Memory B cell (primary cell): ENCODE results near the gene RELN.
A peak's percentile ranks its signal among the peaks of the same experiment; 100 is the strongest.
"Not testable (repeated sequence)": the region's sequence is repeated elsewhere in the genome, so short reads cannot be mapped to it uniquely, and the experiment has no call there.

Experiments used
- ATAC-seq: fragments of 150-1000 bp; cut with Tn5 transposase; 2 replicates; pipeline ENCODE4 v1.10.0; 2021; ENCODE audit warnings: low read depth, mild to moderate bottlenecking, moderate library complexity
- DNase-seq, 2 donors: peaks; one replicate each; pipeline ENCODE4 v3.0.0; 2022; ENCODE audit warnings: low spot score in 2 of 2
- H3K27ac Mint-ChIP-seq: one replicate; pipeline ENCODE4 v1.8.0; 2022; ENCODE audit warnings: mild to moderate bottlenecking, moderate library complexity, mixed read lengths
- H3K27me3 Mint-ChIP-seq: one replicate; pipeline ENCODE4 v1.8.0; 2022; ENCODE audit warnings: mixed read lengths
- H3K36me3 Mint-ChIP-seq: one replicate; pipeline ENCODE4 v1.8.0; 2022; ENCODE audit warnings: mild to moderate bottlenecking, mixed read lengths
- H3K4me1 Mint-ChIP-seq: one replicate; pipeline ENCODE4 v1.8.0; 2022; ENCODE audit warnings: mixed read lengths
- H3K4me3 Mint-ChIP-seq: one replicate; pipeline ENCODE4 v1.8.0; 2022; ENCODE audit warnings: mild to moderate bottlenecking, moderate library complexity, mixed read lengths
- H3K9me3 Mint-ChIP-seq: one replicate; pipeline ENCODE4 v1.8.0; 2022; ENCODE audit warnings: mixed read lengths

The RELN gene

DNA sequence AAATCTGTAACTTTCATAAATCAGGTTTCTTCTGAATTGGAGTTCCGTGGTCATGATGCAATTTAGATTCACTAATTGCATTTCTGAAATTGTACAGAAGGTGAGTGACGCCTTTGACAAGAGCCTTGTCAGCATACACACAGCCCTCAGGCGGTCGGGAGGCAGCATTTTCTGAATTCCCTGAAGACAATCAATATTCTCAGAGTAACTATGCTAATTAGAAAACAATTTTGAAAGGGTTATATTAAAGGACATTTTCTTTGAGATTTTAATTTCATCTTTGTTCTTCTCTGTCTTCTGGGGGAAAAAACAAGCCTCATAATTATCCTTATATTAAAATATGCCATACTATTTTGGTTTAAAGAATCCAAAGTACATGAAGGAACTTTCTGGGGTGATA is 488.3 kb downstream of the RELN start:
- DNase-seq (no peak), ATAC-seq (no peak)
- Mint-ChIP-seq H3K9me3 (peaks cover 2% of the 10 kb centered on the region), H3K4me3 (no peak overlapping the region), H3K27ac (no peak overlapping the region), H3K36me3 (no peaks in the 10 kb centered on the region), H3K4me1 (no peaks in the 10 kb centered on the region), H3K27me3 (peaks cover 7% of the 10 kb centered on the region)

DNA sequence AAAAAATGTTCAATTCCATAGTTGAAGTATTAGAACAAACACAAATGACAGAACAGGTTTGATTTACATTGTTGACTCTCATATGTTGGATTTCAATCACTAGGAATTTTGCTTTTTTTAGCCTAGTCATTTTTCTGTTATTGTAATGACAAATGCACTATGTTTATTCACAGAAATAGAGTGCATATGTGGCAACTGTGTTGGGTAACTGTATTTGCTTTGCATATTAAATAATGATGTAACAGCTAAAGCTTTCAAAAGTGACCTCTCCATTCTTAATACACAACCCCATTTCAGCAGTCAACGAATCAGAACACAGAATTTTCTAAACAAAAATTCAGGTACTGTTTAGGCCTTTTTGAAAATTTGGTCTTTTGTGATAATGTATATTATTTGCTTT is 489.5 kb downstream of the RELN start:
- peaks cover 4% of the 10 kb centered on the region for H3K27me3 Mint-ChIP-seq
- no peak overlapping the region for H3K27ac Mint-ChIP-seq
- no peak for DNase-seq

DNA sequence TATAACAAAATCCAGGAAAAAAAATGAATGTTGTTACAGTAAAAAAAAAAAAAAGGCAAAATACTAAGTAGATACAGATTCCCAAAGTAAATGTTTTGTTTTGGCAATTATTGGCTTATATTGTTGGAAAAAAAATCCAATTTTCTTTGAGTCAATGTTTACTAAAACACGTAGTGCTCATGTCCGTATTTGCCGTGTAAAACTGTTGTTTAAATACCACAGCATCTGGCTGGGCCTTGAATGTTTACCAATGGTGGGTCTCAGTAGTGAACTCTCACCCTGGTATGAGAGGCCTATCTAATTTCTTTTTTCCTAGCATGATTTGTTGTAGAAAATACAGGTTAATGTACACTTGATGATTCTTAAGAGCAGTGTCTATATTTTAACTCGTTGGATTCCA is 502.0 kb downstream of the RELN start:
- H3K4me1 Mint-ChIP-seq: no peaks in the 10 kb centered on the region
- H3K27me3 Mint-ChIP-seq: peaks cover 8% of the 10 kb centered on the region
- no peak for DNase-seq
- no peak overlapping the region for H3K4me3 Mint-ChIP-seq
- H3K27ac Mint-ChIP-seq: no peak overlapping the region
- H3K36me3 Mint-ChIP-seq: no peaks in the 10 kb centered on the region
- no peak for ATAC-seq
- H3K9me3 Mint-ChIP-seq: no peaks in the 10 kb centered on the region

More for the DNA sequence above, 489.5 kb downstream of the RELN start:
- Mint-ChIP-seq H3K4me3 (no peak overlapping the region), H3K4me1 (no peaks in the 10 kb centered on the region), H3K36me3 (no peaks in the 10 kb centered on the region), H3K9me3 (no peaks in the 10 kb centered on the region)
- ATAC-seq: no peak

DNA sequence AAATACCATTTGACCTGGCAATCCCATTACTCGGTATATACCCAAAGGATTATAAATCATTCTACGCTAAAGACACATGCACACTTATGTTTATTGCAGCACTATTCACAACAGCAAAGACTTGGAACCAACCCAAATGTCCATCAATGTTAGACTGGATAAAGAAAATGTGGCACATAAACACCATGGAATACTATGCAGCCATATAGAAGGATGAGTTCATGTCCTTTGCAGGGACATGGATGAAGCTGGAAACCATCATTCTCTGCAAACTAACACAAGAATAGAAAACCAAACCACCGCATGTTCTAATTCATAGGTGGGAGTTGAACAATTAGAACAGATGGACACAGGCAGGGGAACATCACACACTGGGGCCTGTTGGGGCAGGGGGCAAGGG is 502.6 kb downstream of the RELN start:
- H3K9me3 Mint-ChIP-seq, H3K4me3 Mint-ChIP-seq, H3K36me3 Mint-ChIP-seq, H3K4me1 Mint-ChIP-seq, H3K27ac Mint-ChIP-seq, H3K27me3 Mint-ChIP-seq, DNase-seq, ATAC-seq: not testable (repeated sequence)

DNA sequence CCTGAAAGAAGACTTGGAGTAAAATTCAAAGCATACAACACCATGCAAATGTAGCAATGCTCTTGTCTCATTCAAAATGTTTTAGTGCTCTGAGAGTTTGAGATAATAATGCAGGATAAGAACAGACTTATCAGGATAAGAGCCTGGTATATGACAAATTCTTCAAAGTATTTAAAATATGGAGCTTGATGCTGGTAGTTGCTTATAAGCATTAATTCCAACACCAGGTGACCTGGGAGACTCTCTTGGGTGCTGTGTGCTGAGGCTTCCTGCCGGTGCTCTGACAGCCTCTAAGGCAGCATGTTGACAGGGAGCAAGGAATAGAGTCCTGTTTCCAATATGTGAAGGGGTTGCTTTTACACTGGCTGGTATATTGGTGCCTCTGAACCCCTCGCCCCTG is 508.7 kb downstream of the RELN start:
- Mint-ChIP-seq H3K36me3 (no peaks in the 10 kb centered on the region), H3K9me3 (no peaks in the 10 kb centered on the region), H3K4me1 (no peaks in the 10 kb centered on the region), H3K27ac (no peak overlapping the region), H3K27me3 (peaks cover 4% of the 10 kb centered on the region), H3K4me3 (no peak overlapping the region)
- DNase-seq (no peak), ATAC-seq (no peak)

DNA sequence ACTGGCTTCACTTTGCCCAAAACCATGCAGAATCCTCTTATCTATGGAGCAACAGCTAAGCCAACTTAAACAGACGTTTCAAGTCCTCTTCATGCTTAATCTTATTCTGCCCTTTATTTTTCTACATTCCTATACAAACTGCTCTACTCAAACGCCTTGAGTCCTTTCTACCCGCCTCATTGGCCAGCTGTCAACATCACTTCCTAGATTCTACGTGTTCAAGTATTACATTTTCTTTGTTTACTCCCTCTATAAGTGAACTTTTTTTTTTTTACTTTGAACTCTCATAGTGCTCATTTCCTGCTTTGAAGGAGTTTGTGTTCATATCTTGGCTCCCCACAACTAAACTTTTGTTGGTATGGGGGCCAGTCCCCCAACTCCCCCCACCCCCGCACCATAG is 514.5 kb downstream of the RELN start:
- H3K4me3 Mint-ChIP-seq: no peak overlapping the region
- ATAC-seq (no peak), DNase-seq (no peak)
- no peaks in the 10 kb centered on the region for H3K36me3 Mint-ChIP-seq
- no peaks in the 10 kb centered on the region for H3K9me3 Mint-ChIP-seq
- peaks cover 13% of the 10 kb centered on the region for H3K27me3 Mint-ChIP-seq
- no peaks in the 10 kb centered on the region for H3K4me1 Mint-ChIP-seq
- H3K27ac Mint-ChIP-seq: no peak overlapping the region

DNA sequence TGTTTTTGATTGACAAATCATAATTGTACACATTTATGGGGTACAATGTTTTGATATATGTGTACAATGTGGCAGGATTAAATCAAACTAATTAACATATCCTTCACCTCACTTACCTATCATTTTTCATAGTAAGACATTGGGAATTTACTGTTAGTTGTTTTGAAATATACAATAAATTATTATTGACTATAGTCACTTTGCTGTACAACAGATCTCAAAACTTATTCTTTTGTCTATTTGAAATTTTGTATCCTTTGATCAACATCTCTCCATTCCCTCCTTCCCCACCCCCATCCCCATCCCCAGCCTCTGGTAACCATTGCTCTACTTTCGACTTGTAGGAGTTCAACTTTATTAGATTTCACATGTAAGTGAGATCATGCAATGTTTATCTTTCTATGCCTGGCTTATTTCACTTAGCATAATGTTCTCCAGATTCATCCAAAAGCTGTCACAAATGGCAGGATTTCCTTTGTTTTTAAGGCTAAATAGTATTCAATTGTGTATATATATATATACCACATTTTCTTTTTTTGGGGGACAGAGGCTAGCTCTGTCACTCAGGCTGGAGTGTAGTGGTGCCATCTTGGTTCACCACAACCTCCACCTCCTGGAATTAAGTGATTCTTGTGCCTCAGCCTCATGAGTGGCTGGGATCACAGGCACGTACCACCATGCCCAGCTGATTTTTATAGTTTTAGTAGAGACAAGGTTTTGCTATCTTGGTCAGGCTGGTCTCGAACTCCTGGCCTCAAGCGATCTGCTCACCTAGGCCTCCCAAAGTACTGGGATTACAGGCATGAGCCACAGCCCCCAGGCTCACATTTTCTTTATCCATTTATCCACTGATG is 520.1 kb downstream of the RELN start:
- no peak overlapping the region for H3K4me3 Mint-ChIP-seq
- DNase-seq: no peak
- H3K36me3 Mint-ChIP-seq: no peaks in the 10 kb centered on the region
- no peak overlapping the region for H3K27ac Mint-ChIP-seq
- no peaks in the 10 kb centered on the region for H3K9me3 Mint-ChIP-seq
- H3K4me1 Mint-ChIP-seq: no peaks in the 10 kb centered on the region
- no peak for ATAC-seq
- H3K27me3 Mint-ChIP-seq: peaks cover 13% of the 10 kb centered on the region

DNA sequence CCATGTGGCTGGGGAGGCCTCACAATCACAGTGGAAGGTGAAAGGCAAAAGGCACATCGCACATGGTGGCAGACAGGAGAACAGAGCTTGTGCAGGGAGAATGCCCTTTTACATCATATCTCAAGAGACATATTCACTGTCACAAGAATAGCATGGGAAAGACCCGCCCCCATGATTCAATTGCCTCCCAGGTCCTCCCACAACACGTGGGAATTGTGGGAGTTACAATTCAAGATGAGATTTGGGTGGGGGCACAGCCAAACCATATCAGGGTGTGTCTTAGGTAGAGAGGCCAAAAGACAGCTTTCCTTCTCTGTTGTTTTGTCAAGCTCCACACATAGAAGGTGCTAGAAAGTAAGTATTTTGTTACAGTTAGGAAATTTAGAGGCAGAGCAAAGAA is 522.6 kb downstream of the RELN start:
- no peaks in the 10 kb centered on the region for H3K4me1 Mint-ChIP-seq
- H3K27ac Mint-ChIP-seq: no peak overlapping the region
- H3K27me3 Mint-ChIP-seq: peaks cover 12% of the 10 kb centered on the region
- no peak overlapping the region for H3K4me3 Mint-ChIP-seq
- no peak for ATAC-seq
- H3K36me3 Mint-ChIP-seq: no peaks in the 10 kb centered on the region
- H3K9me3 Mint-ChIP-seq: no peaks in the 10 kb centered on the region
- no peak for DNase-seq

DNA sequence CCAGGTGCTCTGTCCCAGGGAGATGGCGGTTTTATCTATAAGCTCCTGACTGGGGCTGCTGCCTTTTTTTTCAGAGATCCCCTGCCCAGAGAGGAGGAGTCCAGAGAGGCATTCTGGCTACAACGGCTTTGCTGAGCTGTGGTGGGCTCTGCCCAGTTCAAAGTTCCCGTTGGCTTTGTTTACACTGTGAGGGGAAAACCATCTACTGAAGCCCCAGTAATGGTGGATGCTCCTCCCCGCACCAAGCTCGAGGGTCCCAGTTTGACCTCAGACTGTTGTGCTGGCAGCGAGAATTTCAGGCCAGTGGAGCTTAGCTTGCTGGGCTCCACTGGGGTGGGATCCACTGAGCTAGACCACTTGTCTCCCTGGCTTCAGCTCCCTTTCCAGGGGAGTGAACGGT is 527.1 kb downstream of the RELN start:
- H3K9me3 Mint-ChIP-seq: no peaks in the 10 kb centered on the region
- DNase-seq: no peak
- ATAC-seq: no peak
- H3K27ac Mint-ChIP-seq: no peak overlapping the region
- H3K4me1 Mint-ChIP-seq: no peaks in the 10 kb centered on the region
- H3K36me3 Mint-ChIP-seq: no peaks in the 10 kb centered on the region
- H3K4me3 Mint-ChIP-seq: no peak overlapping the region
- H3K27me3 Mint-ChIP-seq: peaks cover 17% of the 10 kb centered on the region

DNA sequence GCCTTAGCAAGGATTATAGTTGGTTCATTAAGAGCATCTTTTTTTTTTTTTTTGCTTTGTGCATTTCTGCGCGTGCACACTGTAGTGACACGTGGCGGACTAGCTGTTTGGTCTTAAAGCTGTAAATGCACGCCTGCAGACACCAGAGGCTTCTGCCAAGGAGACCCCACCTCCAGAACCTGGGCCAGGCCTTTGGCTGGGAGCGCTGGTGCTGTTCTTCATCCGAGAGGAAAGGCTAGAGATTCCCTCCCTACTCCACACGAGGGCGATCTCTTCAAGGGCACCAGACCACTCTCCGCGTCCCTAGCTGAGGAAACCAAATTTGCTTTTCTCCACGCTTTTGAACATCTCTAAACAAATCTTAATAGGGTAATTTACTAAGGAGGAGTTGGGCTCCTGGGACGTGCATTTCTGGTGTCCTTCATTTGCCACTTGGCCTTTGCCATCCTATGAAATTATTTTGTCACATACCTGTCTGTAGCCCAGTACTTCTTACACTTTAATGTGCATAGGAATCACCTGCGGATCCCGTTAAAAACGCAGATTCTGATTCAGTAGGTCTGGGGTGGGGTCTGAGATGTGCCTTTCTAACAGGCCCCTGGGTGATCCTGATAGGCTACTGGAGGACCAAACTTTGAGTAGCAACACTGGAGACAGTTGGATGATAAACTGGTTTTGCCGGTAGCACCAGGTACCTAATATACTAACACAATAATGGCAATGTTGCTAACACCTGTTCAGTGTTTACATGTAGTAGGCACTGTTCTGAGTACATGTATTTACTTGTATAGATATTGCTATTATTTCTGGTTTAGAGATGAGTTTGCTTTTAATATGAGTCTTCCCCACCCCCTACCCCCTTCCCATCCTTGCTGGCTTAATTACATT is 542.1 kb downstream of the RELN start:
- no peak overlapping the region for H3K27ac Mint-ChIP-seq

DNA sequence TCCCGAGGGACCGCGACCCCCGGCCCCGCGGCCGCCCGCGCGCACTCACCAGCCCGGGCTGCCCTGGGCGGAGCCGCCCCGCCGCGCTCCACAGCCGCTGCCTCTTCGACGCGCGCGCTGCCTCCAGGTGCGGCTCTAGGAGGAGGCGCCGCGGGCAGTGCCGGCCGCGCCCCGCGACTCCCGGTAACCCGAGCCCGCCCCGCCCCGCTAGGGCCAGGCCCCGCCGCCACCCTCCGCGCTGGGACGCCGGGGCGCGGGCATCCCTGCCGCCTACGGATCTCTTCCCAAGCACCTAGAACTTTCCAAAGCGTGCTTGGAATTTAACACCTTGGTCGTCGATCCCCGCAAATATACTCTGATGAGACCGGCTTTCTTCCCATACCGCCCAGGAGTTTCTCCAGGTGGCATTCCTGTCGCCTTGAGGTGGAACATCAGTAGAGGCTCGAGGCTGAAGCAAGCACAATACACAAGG is 543.4 kb downstream of the RELN start, which contains the start of gene SLC26A5:
Gene SLC26A5, minus strand, starts transcription at position 159 of the 472 bp plus-strand sequence. CDS start 24,693 bp downstream, outside the sequence.
- peak; percentile 71 for ATAC-seq
- DNase-seq: peak; percentile 1 to 13
- Mint-ChIP-seq H3K4me3 (peak within 1 kb of the TSS; percentile 74), H3K9me3 (peaks cover 5% of the 10 kb centered on the region), H3K4me1 (peaks cover 15% of the 10 kb centered on the region), H3K36me3 (peaks cover 2% of the 10 kb centered on the region), H3K27me3 (peaks cover 18% of the 10 kb centered on the region), H3K27ac (no peak within 1 kb of the TSS)

More for the DNA sequence above, 542.1 kb downstream of the RELN start:
- peak; percentile 66 for ATAC-seq
- no peak for DNase-seq
- H3K4me3 Mint-ChIP-seq: no peak overlapping the region
- H3K9me3 Mint-ChIP-seq: peaks cover 12% of the 10 kb centered on the region
- peaks cover 18% of the 10 kb centered on the region for H3K27me3 Mint-ChIP-seq
- peaks cover 2% of the 10 kb centered on the region for H3K36me3 Mint-ChIP-seq
- peaks cover 15% of the 10 kb centered on the region for H3K4me1 Mint-ChIP-seq

DNA sequence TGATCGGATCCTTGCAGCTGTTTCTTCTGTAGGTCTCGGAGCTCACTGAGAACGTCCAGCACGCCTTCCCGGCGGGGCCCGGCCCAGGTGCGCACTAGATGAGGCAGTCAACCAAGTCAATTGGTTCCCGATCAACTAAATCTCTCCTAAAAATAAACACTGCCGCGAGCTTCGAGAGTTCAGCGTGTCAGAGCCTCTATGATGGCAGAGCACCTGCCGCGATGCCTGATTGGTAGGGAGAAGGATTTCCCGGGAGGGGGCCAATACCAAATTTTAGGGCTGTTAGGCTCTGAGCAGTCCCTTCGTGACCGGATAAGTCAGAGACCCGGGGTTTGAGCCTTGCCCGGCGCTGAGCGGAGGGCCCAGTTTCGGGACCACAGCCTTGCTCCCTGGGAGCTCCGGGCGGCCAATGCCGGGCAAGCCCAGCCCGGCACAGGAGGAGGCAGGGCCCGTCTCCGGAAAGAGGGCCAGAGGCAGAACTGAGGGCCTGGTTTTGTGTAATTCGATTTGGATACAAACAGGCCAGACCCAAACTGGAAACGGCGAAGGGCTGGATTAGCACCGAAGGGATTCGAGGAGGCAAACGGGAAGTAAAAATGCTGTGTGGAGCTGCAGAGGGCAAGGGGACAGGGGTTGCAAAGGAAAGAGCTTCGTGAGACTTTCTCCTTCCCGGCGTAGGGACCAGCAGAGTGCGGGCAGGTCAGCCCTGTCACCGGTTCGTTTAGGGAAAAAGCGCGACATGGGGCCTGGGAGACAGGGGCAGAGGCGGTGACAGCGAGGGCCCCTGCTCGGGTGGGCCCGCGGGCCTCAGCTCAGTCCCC is 544.0 kb downstream of the RELN start:
- ATAC-seq (peak; percentile 12), DNase-seq (peak in 1 of 2 donors; percentile 15)
- Mint-ChIP-seq H3K27me3 (peaks cover 18% of the 10 kb centered on the region), H3K9me3 (peaks cover 5% of the 10 kb centered on the region), H3K27ac (no peak overlapping the region), H3K4me3 (peak overlapping the region; percentile 74), H3K36me3 (peaks cover 2% of the 10 kb centered on the region), H3K4me1 (peaks cover 15% of the 10 kb centered on the region)

DNA sequence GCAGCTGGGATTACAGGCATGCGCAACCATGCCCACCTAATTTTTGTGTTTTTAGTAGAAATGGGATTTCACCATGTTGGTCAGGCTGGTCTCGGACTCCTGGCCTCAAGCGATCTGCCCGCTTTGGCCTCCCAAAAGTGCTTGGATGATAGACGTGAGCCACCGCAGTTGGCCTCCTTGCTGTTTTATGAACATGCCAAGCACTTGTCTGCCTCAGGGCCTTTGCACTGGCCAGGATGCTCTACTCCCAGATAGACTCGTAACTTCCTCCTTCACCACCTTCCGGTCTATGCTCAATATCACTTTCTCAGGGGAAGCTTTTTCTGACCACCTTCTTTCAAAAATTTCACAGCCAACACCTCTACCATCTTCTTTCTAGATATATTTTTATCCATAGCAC is 549.8 kb downstream of the RELN start:
- ATAC-seq (no peak), DNase-seq (no peak)
- H3K4me1 Mint-ChIP-seq: no peaks in the 10 kb centered on the region
- H3K4me3 Mint-ChIP-seq: no peak overlapping the region
- peaks cover 2% of the 10 kb centered on the region for H3K36me3 Mint-ChIP-seq
- no peak overlapping the region for H3K27ac Mint-ChIP-seq
- peaks cover 2% of the 10 kb centered on the region for H3K9me3 Mint-ChIP-seq
- H3K27me3 Mint-ChIP-seq: peaks cover 17% of the 10 kb centered on the region
